Stimulated activated CD8-positive, alpha-beta memory T cell treated with anti-CD3 and anti-CD28 coated beads, Interleukin-4, amount 100 ng/mL, for 24 hours (primary cell): ENCODE measurements around the gene RPL31.
"Not testable (repeated sequence)": the region's sequence is repeated elsewhere in the genome, so short reads cannot be mapped to it uniquely, and the experiment has no call there.

Experiments used
- DNase-seq: peaks from one replicate; pipeline ENCODE4 v3.0.0-alpha.2; 2020; ENCODE audit warnings: low read depth

RPL31 gene

DNA sequence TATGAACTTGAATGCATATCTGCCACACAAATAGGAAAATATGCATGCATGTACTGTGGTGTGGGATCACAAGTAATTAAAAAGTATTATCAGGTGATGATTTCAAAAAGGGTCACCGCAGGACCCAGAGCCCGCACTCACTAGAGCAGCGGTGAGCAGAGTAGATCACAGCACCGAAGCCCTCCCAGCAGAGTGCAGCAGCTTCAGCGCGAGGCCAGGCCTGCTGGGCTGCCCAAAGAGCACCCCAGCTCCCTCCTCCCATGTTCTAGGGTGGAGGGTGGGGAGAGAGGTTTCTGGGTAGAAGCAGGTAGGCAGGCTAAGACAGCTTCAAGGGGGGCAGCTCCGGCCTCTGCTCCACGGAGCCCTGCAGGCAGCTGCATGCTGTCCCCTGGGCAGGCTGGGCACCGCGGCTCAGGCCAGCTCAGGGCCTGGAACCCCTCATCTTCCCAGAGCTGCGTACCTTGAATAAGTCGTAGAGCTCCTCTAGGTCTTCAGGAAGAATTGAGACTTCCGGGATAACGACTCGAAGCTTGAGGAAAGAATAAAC lies 24.9 kb downstream of the RPL31 start:
- DNase-seq, result no peak

- DNase-seq, result no peak
Observed at GRCh38 chr2:101027852-101028251, 25.8 kb downstream of the RPL31 start.

GRCh38 chr2:101030866-101031554 lies 28.9 kb downstream of the RPL31 start:
- DNase-seq, result no peak

GRCh38 chr2:101032084-101032776 lies 30.1 kb downstream of the RPL31 start:
- DNase-seq, result no peak

- no peak for DNase-seq
Observed at GRCh38 chr2:101036562-101036961, 34.5 kb downstream of the RPL31 start.

DNA sequence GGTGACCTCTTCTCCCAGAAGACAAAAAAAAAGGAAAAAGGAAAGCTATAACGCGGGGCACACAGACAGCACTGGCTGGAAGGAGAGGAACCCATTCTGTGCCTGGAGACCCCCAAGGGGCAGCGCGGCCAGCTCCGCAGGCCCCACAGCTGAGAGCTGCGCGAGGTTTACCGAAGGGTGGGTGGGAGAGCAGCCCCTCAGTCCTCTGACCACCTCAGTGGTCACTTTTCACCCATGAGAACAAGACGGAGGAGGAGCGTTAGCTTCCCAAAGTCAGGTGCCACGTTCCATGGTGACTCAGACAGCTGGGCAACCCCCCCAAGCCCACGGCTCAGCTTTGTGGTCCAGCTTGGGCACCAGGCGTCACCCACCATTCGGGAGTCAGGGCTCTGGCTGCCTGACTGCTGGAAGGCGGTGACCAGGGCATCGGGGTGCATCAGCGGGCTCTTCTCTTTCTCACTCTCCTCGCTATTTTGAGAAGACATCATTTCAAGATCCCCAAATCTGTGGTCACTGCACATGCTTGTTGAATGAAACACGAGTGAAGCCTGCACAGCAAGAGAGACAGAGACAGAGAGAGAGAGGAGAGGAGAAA lies 35.2 kb downstream of the RPL31 start:
- no peak for DNase-seq

- no peak for DNase-seq
Observed at GRCh38 chr2:101038455-101039255, 36.6 kb downstream of the RPL31 start.

DNA sequence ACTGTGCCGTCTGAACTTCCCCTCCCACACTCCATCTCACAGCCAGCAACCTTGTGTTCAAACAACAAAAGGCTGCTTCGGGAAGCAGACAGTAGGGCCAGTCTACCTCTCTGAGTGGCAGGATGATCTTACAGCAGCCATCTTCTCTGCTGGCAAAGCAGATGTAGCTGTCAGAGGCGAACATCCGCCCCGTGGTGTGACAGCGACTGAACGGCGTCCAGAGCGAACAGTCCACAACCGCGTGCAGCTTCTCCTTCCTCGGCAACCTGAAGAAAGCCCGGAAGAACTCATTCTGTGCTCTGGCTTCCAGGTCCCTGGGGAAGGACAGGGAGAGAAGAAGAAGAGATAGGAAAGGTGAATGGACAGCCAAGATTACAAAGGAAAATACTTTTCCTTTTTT lies 38.0 kb downstream of the RPL31 start:
- DNase-seq, result no peak

DNA sequence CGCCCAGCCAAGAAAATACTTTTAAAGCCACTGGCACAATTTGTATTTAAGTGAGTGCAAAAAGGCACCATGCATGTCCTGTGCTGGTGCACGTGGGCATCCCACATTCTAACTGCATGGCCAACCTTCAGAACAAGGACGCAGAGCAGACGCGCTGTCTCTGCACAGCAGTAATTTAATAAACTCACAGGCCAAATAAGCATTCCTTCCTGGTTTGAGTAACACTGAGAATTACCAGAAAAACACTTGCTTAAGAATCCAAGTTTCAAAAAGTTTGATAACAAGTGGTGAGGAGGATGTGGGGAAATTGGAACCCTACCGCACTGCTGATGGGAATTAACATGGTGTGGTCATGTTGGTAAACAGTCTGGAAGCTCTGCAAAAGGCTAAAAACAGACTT lies 38.7 kb downstream of the RPL31 start:
- no peak for DNase-seq

DNA sequence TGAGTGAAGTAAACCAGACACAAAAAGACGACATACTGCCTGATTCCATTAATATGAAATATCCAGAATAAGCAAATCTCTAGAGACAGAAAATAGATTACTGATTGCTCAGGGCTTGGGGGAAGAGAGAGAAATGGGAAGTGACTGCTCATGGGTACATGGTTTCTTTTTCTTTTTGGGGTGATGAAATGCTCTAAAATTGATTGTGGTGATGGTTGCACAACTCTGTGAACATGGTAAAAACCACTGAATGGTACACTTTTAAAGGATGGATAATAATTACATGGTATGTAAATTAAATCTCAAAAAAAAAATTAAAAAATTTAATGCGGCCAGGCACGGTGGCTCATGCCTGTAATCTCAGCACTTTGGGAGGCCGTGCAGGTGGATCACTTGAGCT lies 39.3 kb downstream of the RPL31 start:
- no peak for DNase-seq

DNA sequence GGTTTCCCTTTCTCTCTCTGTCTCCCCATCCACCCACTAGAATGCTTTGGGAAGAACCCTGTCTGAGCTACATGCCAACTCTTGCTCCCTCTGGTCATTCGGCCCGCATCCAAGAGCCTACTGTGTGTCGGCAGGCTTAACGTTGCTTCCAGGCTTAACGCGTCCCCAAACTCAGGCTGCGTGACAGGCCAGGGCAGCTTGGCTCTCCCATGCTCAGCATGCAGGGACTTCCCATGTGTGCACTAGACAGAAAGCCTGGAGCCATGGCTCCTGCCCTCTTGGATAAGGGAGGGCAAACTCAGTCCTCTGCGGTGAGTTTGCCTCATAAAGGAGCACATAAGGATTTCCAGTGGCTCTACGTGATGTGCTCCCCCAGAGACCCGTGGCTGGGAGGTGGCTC lies 43.2 kb downstream of the RPL31 start:
- no peak for DNase-seq

DNA sequence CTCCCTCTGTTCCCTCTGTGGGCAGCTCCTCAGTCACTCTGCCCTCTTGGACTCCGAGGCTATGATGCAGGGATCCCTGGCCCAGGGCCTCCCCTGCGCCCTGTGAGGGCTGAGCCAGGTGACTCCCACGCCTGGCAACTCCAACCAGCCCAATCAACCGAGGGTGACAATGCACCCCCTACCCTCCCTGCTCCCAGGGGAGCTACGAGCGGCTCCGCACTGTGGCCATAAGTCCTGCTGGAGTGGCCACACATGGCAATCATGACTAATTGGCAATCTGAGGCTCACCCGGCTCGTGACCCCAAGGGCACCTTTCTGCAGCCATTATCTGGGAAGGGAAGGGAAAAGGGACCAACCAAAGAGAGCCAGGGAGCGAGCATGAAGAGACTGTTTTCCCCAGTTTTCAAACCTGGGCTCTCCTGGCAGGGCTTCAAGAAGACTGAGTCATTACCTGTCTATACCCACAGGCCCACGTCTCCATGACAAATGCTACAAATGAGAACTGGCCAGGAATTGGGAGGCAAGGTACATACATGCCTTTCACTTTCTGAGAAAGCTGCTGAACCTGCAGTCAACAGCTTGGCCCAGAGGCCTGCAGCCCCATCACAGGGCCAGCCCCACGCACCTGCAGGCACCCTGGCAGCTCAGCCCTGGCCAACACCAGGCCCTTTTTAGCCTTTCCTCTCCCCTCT lies 45.1 kb downstream of the RPL31 start:
- DNase-seq, result no peak

GRCh38 chr2:101047774-101048173 lies 45.7 kb downstream of the RPL31 start:
- no peak for DNase-seq

GRCh38 chr2:101048756-101049155 lies 46.7 kb downstream of the RPL31 start:
- DNase-seq, result no peak

DNA sequence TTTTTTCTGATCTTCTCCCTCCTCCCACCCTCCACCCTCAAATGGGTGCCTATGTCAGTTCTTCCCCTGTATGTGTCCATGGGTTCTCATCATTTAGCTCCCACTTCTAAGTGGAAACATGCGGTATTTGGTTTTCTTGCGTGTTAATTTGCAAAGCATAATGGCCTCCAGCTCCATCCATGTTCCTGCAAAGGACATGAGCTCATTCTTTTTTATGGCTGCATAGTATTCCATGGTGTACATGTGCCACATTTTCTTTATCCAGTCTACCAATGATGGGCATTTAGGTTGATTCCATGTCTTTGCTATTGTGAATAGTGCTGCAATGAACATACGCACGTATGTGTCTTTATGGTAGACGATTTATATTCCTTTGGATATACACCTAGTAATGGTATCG lies 48.8 kb downstream of the RPL31 start:
- not testable (repeated sequence) for DNase-seq

DNA sequence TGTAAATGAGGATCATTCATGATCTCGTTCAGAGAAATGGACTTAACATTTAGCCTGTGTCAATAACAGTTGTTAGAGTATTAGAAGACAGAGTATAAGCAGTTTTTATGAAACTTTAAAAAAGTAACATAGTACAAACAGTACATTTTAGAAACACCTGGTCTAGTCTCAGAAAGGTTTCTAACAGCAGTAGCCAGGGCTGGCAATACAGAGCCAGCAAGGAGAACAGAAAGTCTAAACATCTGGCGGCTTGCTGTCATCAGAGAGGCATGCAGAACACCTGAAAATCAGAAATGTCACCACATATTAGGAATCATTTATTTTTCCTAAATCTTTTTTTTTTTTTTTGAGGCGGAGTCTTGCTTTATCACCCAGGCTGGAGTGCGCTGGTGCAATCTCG lies 50.1 kb downstream of the RPL31 start:
- no peak for DNase-seq

- no peak for DNase-seq
Observed at GRCh38 chr2:101053117-101053516, 51.0 kb downstream of the RPL31 start.
